Smooth muscle cell (in vitro differentiated cells): Measurements from ENCODE around the gene IL23A. TPM values are rescaled to one million over a fixed set of nuclear protein-coding genes. Genes with fewer than 3 reads are reported as not detected.
A peak's percentile ranks its signal among the peaks of the same experiment; 100 is the strongest.

Experiments used
- DNase-seq: peaks from one replicate; lab custom pipeline; 2025; ENCODE audit not compliant: unreplicated experiment; lab: John Stamatoyannopoulos, UW
- H2AFZ ChIP-seq: fragments of 200-600 bp; sonication (generic); 2 replicates; pipeline ENCODE4 v1.6.0; 2016; ENCODE audit warnings: antibody characterized with exemption, low read depth, mild to moderate bottlenecking
- H3F3A ChIP-seq: fragments of 200-600 bp; sonication (generic); 2 replicates; pipeline ENCODE4 v1.6.0; 2017; ENCODE audit warnings: antibody characterized with exemption, low read depth
- H3K27ac ChIP-seq: fragments of 200-600 bp; sonication (generic); 2 replicates; pipeline ENCODE4 v1.5.1; 2016; ENCODE audit warnings: low read depth, mild to moderate bottlenecking
- H3K27me3 ChIP-seq: fragments of 200-600 bp; sonication (generic); 2 replicates; pipeline ENCODE4 v1.6.1; 2016; ENCODE audit warnings: low read depth, mild to moderate bottlenecking
- H3K36me3 ChIP-seq: fragments of 200-600 bp; sonication (generic); 2 replicates; pipeline ENCODE4 v1.5.1; 2016; ENCODE audit warnings: low read depth
- H3K4me1 ChIP-seq: fragments of 200-600 bp; sonication (generic); 2 replicates; pipeline ENCODE4 v1.5.1; 2016; ENCODE audit warnings: low read depth
- H3K4me2 ChIP-seq: fragments of 200-600 bp; sonication (generic); 2 replicates; pipeline ENCODE4 v1.6.0; 2016; ENCODE audit warnings: mild to moderate bottlenecking
- H3K4me3 ChIP-seq: fragments of 200-600 bp; sonication (generic); 2 replicates; pipeline ENCODE4 v1.5.1; 2016; ENCODE audit warnings: mild to moderate bottlenecking
- H3K79me2 ChIP-seq: fragments of 200-600 bp; sonication (generic); 2 replicates; pipeline ENCODE4 v1.6.0; 2016; ENCODE audit warnings: low read depth, mild to moderate bottlenecking
- H3K9ac ChIP-seq: fragments of 200-600 bp; sonication (generic); 2 replicates; pipeline ENCODE4 v1.6.0; 2016; ENCODE audit warnings: low read depth
- H3K9me3 ChIP-seq: fragments of 200-600 bp; sonication (generic); replicated peaks from 2 replicates; pipeline ENCODE4 v1.5.1; 2016; ENCODE audit warnings: low read depth
- H4K20me1 ChIP-seq: fragments of 200-600 bp; sonication (generic); 2 replicates; pipeline ENCODE4 v1.6.0; 2016; ENCODE audit warnings: low read depth
- CTCF ChIP-seq: fragments of 200-600 bp; sonication (generic); IDR thresholded peaks from 2 replicates; pipeline ENCODE4 v1.5.1; 2017; ENCODE audit warnings: borderline replicate concordance, mild to moderate bottlenecking, antibody characterized with exemption; ENCODE audit not compliant: insufficient read depth, poor library complexity, severe bottlenecking
- WGBS: methylation state at CpG from one replicate; pipeline ENCODE4 v1.1.7; 2016; ENCODE audit warnings: low lambda C conversion rate; 5-methylcytosine and 5-hydroxymethylcytosine counted together
- polyA plus RNA-seq: library from polyadenylated mRNA; unstranded; fragments of >200 nt; fragmentation: Nextera tagmentation; extraction: Ambion mirVana; gene quantifications from 2 replicates; pipeline ENCODE4 v1.2.1, GENCODE V29; 2016
- total RNA-seq: library from RNA; depleted of rRNA; stranded (reverse); fragments of >200 nt; gene quantifications from 2 replicates; pipeline ENCODE4 v1.2.3, GENCODE V29; 2014

Gene IL23A
- total RNA-seq = 0.54 and 1.9 TPM in 2 replicates
- 0.35 and 0.85 TPM in 2 replicates for polyA plus RNA-seq

- no peak for TF ChIP-seq CTCF
- no peaks in the 10 kb centered on the region for H3F3A ChIP-seq
- no peak within 1 kb of the TSS for H3K4me3 ChIP-seq
- no peak within 1 kb of the TSS for H2AFZ ChIP-seq
- H3K27me3 ChIP-seq = no peaks in the 10 kb centered on the region
- no peaks in the 10 kb centered on the region for H3K9me3 ChIP-seq
- H3K36me3 ChIP-seq = no peaks in the 10 kb centered on the region
- no peaks in the 10 kb centered on the region for H3K79me2 ChIP-seq
- H4K20me1 ChIP-seq = no peaks in the 10 kb centered on the region
- peaks cover 7% of the 10 kb centered on the region for H3K4me1 ChIP-seq
- 37% methylated on average over 9 of the region's 9 CpGs for WGBS
- H3K4me2 ChIP-seq = no peak within 1 kb of the TSS
- peak within 1 kb of the TSS; percentile 71 for H3K27ac ChIP-seq
- no peak for DNase-seq
- H3K9ac ChIP-seq = no peak within 1 kb of the TSS
Observed at GRCh38 chr12:56338308-56339157, at the start of gene IL23A. Gene IL23A (plus strand): TSS chr12:56338884. CDS start chr12:56339045, 161 bp downstream.

GRCh38 chr12:56293795-56294194, 44.9 kb upstream of the IL23A start:
- no peak for TF ChIP-seq CTCF
- Histone ChIP-seq H4K20me1 (peaks cover 78% of the 10 kb centered on the region), H3K4me2 (no peak overlapping the region)

GRCh38 chr12:56296295-56296694, 42.4 kb upstream of the IL23A start:
- Histone ChIP-seq H2AFZ (no peak overlapping the region), H3K4me3 (no peak overlapping the region), H3K9me3 (no peaks in the 10 kb centered on the region), H3K4me2 (no peak overlapping the region), H3K27ac (no peak overlapping the region), H3K79me2 (peaks cover 78% of the 10 kb centered on the region), H3F3A (peaks cover 8% of the 10 kb centered on the region), H3K36me3 (no peaks in the 10 kb centered on the region), H3K9ac (no peak overlapping the region), H3K27me3 (no peaks in the 10 kb centered on the region), H4K20me1 (peaks cover 68% of the 10 kb centered on the region), H3K4me1 (peaks cover 16% of the 10 kb centered on the region)
- WGBS = 91% methylated on average over 5 of the region's 5 CpGs
- TF ChIP-seq CTCF = no peak
- no peak for DNase-seq

More at GRCh38 chr12:56293795-56294194, 44.9 kb upstream of the IL23A start:
- Histone ChIP-seq H3K9me3 (no peaks in the 10 kb centered on the region), H3K27me3 (no peaks in the 10 kb centered on the region), H3K36me3 (no peaks in the 10 kb centered on the region), H2AFZ (no peak overlapping the region), H3K79me2 (peaks cover 92% of the 10 kb centered on the region), H3K27ac (no peak overlapping the region), H3K9ac (no peak overlapping the region), H3F3A (no peaks in the 10 kb centered on the region), H3K4me1 (peaks cover 3% of the 10 kb centered on the region), H3K4me3 (no peak overlapping the region)
- DNase-seq = no peak
- WGBS = 96% methylated on average over 5 of the region's 5 CpGs
